Measurements from ENCODE around the gene FAM78A.
"Not testable (repeated sequence)": the region's sequence is repeated elsewhere in the genome, so short reads cannot be mapped to it uniquely, and the experiment has no call there.

Gene FAM78A

GRCh38 chr9:131273146-131273855 lies 3.0 kb downstream of the FAM78A start:
- TF ChIP-seq CTCF (IDR thresholded peaks at IDR 0.05; ENCODE audit: unreplicated experiment in 3 of 3) = no peak
- Mint-ChIP-seq H3K4me1 (peaks cover 20% of the 10 kb centered on the region), H3K27me3 (ENCODE audit: low read depth) (peaks cover 34% of the 10 kb centered on the region)

GRCh38 chr9:131272212-131272611 lies 4.1 kb downstream of the FAM78A start:
- H3K4me1 Mint-ChIP-seq = peaks cover 20% of the 10 kb centered on the region
- no peaks in the 10 kb centered on the region for H3K9me3 Mint-ChIP-seq
- no peaks in the 10 kb centered on the region for H3K36me3 Mint-ChIP-seq (ENCODE audit: low read depth)
- TF ChIP-seq CTCF (IDR thresholded peaks at IDR 0.05; ENCODE audit: unreplicated experiment in 3 of 3) = no peak
- peaks cover 34% of the 10 kb centered on the region for H3K27me3 Mint-ChIP-seq (ENCODE audit: low read depth)
- H3K27ac Mint-ChIP-seq = no peak overlapping the region
- peak overlapping the region in 2 of 3 experiments; percentile 50 to 74 for H3K4me3 Mint-ChIP-seq

More at GRCh38 chr9:131273146-131273855, 3.0 kb downstream of the FAM78A start:
- Mint-ChIP-seq H3K4me3 (peak overlapping the region; percentile 56 to 87 (median 84)), H3K36me3 (ENCODE audit: low read depth) (no peaks in the 10 kb centered on the region), H3K27ac (peak overlapping the region in 1 of 3 experiments; percentile 33), H3K9me3 (no peaks in the 10 kb centered on the region)

GRCh38 chr9:131271506-131271931 lies 4.8 kb downstream of the FAM78A start:
- TF ChIP-seq CTCF (IDR thresholded peaks at IDR 0.05; ENCODE audit: unreplicated experiment in 3 of 3) = no peak
- H3K9me3 Mint-ChIP-seq = no peaks in the 10 kb centered on the region
- H3K27me3 Mint-ChIP-seq (ENCODE audit: low read depth) = peaks cover 34% of the 10 kb centered on the region
- peak overlapping the region in 2 of 3 experiments; percentile 66 to 74 for H3K4me3 Mint-ChIP-seq
- H3K36me3 Mint-ChIP-seq (ENCODE audit: low read depth) = no peaks in the 10 kb centered on the region
- peaks cover 20% of the 10 kb centered on the region for H3K4me1 Mint-ChIP-seq
- H3K27ac Mint-ChIP-seq = no peak overlapping the region

- Mint-ChIP-seq H3K4me3 (peak overlapping the region in 2 of 3 experiments; percentile 8 to 48), H3K4me1 (peaks cover 25% of the 10 kb centered on the region), H3K27me3 (ENCODE audit: low read depth) (peaks cover 29% of the 10 kb centered on the region)
- H3K27ac Mint-ChIP-seq; H3K36me3 Mint-ChIP-seq (ENCODE audit: low read depth); H3K9me3 Mint-ChIP-seq: not testable (repeated sequence)
Observed at GRCh38 chr9:131271016-131271273, 5.4 kb downstream of the FAM78A start.

GRCh38 chr9:131270171-131271015 lies 5.9 kb downstream of the FAM78A start:
- Mint-ChIP-seq H3K27me3 (ENCODE audit: low read depth) (peaks cover 24% of the 10 kb centered on the region), H3K9me3 (no peaks in the 10 kb centered on the region), H3K4me3 (peak overlapping the region in 2 of 3 experiments; percentile 0 to 56), H3K36me3 (ENCODE audit: low read depth) (no peaks in the 10 kb centered on the region), H3K27ac (no peak overlapping the region), H3K4me1 (peaks cover 25% of the 10 kb centered on the region)
- no peak for TF ChIP-seq CTCF (IDR thresholded peaks at IDR 0.05; ENCODE audit: unreplicated experiment in 3 of 3)

Measured in nephron (organoid).